ENCODE measurements around the gene PSTPIP1.

DNA sequence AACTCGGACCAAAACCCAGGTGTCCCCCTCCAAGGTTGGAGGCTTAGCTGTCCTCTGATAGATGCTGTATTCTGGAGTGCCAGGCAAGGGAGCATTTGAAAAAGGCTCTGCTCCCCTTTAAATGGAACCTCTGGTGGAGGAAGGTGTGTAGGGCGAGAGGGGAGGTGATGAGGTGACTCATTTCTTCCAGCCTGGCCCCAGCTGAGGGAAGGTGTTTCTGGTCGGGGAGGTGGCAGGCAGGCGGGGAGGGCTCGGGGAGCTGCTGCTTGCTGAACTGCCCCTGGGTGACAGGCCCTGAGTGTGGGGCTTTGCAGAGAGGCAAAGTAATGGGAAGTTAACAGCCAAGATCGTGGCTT, 18.8 kb downstream of the PSTPIP1 start:
- TF ChIP-seq, protein P1, sequence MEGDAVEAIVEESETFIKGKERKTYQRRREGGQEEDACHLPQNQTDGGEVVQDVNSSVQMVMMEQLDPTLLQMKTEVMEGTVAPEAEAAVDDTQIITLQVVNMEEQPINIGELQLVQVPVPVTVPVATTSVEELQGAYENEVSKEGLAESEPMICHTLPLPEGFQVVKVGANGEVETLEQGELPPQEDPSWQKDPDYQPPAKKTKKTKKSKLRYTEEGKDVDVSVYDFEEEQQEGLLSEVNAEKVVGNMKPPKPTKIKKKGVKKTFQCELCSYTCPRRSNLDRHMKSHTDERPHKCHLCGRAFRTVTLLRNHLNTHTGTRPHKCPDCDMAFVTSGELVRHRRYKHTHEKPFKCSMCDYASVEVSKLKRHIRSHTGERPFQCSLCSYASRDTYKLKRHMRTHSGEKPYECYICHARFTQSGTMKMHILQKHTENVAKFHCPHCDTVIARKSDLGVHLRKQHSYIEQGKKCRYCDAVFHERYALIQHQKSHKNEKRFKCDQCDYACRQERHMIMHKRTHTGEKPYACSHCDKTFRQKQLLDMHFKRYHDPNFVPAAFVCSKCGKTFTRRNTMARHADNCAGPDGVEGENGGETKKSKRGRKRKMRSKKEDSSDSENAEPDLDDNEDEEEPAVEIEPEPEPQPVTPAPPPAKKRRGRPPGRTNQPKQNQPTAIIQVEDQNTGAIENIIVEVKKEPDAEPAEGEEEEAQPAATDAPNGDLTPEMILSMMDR (IDR thresholded peaks at IDR 0.05): no peak
- no peak for TF ChIP-seq POLR2A (IDR thresholded peaks at IDR 0.05)

Measured in right lobe of liver (tissue), 4 donors.